EL (cell line): ENCODE measurements around the gene MGLL.

Experiments
- DNase-seq: peaks from one replicate; pipeline ENCODE4 v3.0.0-alpha.2; 2016

MGLL gene

DNA sequence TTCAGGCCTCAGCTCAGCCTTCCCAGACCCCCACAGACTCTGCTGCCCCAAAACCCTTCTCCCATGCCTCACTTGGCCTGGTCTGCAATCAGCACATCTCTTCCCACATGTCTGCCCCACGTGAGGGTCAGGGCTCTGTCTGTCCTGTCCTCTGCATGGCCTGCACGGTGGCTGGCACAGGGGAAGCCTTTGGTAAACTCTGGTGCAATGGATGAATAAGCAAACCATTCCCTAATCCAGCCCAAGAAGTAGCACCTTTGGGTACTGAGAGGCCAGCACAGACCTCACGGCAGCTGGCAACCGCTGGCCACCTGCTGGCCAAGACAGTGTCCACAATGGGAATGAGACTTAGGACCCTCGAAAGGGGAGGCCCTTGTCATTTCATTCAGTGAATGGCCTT is 121.9 kb downstream of the MGLL start:
- DNase-seq = no peak

DNA sequence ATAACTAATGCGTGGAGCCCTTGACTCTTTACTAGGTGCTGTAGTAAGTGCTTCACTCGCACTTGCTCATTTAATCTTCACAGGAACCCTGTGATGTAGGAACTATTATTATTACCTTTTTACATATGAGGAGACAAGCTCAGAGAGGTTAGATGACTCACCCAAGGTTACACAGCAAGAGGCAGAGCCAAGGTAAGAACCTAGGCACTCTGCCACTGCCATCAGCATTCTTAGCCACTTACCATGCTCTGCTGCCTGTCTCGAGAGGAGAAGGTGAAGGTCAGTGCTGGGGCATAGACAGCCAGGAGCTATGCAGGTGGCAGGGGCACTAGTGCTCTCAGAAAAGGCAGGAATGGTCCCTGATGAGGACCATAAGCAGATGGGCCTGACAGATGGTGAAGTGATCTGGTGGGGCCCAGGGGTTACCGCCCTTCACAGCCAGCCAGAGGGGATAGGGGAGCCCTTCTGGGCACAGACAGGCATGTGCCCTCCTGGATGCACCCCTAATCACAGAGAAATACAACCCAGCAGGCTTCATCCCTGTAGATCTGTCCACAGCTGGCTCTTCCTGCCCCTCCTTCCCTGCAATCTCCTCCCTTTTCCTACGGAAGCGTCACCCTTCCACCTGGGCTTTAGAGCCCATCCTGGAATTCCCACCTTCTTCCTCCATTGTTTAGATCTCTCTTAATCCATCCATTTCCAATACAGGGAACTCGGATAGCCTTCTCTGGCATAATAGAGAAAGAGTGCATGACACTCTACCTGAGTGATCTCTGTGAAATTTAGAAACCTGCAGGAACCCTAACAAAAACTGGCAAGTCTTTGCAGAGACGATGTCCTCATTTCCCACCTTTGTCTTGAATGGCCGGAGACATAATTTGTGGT is 122.7 kb downstream of the MGLL start:
- peak; percentile 12 for DNase-seq

DNA sequence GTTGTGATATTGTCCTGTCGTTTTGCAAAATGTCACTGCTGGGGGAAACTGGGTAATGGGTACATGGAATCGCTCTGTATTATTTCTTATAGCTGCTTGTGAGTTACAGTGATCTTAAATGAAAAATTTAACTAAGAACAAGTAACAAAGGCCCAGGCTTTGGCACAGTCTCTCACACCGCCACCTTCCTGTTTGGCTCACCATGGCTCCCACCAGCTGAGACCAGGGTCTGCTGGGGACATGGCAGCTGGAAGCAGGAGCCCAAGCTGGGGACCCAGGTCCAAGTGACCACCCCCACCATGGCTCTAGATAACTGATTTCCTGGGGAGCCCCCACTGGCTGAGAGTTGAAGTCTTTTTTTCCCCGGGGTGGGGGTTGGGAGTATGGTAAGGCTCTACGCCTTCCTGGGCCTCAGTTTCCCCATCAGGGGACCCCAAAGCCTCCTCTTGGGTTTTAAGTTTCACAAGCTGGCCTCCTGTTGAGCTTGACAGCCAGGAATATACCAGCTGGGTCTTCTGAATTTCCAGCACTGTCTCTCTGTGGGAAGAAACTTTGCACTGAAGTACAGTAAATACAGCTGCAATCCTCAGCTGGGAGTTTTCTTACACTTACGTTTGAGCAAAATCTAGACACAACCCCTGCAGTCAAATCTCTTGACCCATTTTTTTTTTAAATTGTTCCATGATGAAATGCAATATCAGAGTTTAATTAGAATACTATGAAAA is 123.5 kb downstream of the MGLL start:
- DNase-seq = no peak

DNA sequence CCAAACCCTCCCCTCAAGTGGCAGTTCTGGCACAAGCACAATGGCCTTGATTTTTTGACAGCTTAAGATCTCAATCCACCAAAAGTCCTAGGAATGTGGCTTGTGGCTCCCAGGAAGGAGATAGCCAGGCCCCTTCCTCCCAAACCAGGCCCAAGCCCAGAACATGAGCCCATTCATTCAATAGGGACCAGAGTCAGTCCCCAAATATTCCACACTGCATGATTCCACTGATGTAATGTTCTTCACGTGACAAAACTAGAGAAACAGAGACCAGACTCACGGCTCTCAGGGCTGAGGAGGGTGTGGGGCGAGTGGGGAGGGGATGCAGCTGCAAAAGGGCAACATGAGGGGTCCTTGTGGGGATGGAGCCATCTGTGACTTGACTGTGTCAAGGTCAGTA is 124.0 kb downstream of the MGLL start:
- no peak for DNase-seq

DNA sequence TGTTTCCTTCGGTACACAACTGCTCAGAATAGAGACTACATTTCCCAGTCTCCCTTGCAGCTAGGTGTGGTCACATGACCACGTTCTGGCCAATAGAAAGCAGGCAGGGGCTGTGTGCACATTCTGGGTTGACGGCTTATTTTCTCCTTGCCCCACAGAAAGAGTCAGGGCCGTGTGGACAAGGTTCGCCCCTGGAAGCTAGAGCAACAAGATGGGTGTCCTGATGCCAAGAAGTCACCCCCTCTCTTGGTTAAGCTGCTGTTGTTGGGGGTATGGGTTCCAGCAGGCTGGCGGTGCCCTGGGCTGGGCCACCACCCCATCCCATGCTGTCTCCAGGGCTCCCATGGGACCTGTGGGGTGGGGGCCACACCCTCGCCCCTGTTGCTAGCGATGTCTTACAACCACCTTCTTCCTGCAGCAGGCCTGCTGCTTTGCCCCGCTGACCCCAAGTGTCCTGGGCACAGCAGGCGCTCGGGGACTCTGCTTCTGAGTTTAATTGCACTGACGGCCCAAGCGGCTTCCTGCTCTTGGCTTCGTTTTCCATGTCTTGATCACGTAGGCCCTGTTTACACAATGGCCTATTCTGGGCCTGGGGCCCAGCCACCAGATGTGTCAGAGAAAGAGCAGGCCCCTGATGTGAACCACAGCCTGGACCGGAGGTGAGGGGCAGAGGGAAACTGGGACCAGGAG is 124.6 kb downstream of the MGLL start:
- DNase-seq = peak; percentile 85

DNA sequence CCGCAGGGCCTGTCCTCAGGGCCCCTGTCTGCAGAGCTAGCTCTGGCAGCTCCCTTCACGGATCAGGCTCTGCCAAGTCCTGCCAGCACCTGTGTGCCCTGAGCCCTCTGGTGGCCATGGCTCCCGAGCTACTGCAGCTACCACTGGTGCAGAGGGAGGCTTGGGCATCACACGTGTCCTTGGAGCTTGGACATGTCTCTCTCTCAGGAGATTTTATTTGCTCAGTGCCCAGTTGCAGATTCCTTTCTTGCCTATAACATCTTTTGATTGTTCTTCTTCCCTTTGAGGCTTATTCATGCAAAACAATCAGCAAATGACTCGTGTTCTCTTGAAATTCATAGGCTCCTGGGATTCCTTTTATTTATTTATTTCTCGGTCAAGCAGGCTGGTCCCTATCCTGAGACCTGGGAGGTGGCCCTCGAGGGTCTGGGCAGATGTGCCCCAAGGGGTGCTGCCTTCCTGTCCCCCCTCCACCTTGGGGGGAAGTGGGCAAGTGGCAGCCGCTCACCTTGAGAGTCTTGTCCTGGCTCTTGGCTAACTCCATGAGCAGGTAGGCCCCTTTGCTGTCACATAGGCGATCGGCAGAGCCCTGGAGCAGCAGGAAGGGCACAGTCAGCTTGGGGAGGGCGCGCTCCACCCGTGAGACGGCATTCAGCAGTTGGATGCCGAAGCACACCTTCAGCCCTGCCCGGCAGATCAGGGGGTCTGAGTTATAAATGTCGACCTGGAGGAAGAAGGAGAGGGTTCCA is 127.7 kb downstream of the MGLL start:
- DNase-seq = peak; percentile 19

DNA sequence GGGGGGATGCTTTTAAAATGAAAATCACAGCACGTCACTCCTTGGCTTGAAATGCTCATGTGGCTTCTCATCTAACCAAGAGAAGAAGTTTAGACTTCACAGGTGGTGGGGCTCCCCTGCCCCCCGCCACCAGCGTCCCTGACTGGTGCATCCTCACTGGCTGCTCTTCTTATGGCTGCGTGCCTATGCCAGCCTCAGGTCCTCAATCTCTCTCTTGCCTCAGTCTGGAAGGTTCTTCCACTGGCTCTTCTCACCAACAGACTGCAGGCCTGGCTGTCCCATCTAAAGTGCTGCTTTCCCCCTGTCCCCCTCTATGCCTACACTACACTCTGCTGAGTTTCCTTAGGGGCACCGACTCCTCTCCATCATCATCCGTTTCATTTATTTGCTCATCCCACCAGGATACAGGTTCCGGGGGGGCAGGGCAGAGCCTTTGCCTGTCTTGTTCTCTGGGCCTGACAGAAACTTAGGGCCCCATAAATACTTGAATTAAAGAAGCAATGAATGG is 128.9 kb downstream of the MGLL start:
- no peak for DNase-seq

DNA sequence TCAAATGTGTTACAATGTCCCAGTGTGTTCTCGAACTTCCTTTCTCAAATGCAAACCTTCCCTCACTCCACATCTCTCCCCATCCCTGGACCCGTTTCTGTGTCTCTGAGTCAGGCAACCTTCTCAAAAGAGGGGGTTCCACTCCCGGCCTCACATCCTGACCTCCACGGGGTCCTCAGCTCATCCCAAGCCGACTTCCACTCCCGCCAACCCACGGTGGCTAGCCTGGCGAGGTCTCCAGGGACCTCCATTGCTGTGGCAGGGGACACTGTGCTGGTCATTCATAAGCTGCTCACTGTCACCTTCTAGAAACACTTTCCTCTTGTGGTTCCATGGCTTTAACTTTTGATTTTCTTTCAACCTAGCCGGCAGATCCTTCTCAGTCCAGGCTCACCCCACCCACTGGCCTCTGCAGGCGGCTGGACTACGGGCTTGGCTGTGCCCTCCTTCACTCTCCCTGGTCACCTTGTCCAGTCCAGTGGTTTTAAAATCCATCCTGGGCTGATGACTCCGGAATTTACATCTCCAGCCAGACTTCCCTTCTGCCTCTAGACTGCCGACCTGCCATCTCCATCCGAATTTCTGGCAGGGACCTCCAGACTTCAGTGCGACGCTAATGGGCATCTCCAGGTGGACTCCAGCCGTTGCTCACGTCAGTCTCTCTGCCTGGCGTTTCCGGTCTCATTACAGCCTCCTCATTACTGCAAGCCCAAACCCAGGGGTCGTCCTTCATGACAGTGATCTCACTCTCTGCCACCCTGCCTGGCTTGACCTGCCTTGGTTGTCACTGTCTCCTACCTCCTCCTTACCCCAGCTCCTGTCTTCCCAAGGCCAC is 129.6 kb downstream of the MGLL start:
- DNase-seq = no peak

DNA sequence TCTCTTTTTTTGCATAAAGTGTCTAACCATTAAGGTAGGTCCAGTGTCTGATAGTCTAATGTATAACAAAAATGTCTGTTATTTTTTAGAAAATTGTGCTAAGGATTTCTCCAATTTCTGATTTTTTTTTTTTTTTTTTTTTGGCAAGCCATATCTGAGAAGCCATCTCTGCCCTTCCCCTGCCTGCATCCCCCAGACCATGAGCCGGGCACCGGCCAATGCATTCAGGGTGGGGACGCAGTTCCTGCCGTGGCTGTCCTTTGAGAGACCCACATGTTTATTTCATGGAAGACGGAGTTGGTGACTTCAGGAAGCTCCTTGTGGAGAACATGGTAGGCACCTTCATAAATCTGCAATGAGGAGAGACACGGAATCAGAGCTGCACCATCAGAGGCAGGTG is 130.3 kb downstream of the MGLL start:
- no peak for DNase-seq

DNA sequence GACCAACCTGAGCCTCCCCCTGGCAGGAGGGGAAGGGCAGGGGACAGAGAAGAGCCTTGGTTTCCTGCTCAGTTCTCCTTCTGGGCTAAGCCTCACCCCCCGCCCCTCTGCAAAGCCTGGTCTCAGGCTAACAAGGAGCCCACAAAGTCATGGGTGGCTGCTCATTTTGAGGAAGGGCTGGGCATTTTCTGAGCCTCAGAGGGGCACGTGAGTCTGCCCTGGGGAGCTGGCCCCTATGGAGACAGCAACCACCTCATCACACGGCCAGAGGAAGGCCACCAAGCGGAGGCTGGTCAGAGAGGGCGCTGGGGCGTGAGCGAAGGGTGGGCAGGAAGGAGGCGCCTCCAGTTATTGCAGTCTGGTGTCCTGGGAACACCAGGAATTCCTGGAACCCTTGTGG is 130.8 kb downstream of the MGLL start:
- no peak for DNase-seq

DNA sequence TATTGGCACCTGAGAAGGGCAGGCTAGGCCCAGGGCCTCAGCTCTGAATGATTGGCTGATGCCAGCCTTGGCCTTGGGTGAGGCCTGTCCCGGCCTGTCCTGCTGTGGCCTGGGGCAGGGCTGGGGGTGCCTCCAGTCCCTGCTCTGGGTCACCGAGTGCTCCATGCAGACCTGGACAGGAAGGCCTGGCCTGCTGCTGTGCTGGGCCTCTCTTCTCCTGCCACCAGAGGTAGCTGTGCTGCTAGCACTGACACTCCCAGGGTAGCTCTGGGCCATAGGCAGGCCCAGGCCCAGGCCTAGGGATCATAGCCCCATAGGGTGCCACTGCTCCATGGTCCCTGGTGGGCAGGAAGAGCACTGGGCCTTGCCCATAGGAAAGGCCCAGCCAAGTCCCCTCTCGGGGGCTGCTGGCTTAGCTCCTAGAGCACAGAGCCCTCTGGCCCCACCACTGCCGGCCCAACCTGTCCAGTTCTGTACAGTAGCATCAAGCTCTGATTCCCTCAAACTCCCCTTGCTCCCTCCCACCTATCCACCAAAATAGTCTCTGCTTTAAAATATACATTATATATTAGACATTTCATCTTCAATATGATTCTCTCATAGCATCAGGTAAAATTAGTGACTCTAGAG is 131.4 kb downstream of the MGLL start:
- peak; percentile 74 for DNase-seq

DNA sequence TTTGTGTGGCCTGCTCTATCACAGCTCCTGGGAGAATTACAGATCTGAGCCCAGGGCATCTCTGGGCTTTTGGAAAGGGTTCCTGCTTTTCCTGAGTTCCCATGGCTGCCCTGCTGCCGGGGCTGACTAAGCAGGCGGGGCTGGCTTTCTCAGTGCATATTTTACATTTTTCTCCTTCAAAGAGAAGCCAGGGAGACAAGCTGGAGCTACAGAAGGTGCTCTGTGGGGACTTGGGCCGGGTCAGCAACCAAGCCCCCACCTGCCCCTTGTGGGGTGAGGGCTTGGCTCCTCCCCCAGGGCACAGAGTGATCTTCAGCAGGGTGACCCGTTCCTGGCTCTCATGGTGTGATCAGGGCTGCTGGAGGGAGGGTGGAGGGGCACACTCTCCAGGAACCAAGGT is 132.2 kb downstream of the MGLL start:
- peak; percentile 84 for DNase-seq

DNA sequence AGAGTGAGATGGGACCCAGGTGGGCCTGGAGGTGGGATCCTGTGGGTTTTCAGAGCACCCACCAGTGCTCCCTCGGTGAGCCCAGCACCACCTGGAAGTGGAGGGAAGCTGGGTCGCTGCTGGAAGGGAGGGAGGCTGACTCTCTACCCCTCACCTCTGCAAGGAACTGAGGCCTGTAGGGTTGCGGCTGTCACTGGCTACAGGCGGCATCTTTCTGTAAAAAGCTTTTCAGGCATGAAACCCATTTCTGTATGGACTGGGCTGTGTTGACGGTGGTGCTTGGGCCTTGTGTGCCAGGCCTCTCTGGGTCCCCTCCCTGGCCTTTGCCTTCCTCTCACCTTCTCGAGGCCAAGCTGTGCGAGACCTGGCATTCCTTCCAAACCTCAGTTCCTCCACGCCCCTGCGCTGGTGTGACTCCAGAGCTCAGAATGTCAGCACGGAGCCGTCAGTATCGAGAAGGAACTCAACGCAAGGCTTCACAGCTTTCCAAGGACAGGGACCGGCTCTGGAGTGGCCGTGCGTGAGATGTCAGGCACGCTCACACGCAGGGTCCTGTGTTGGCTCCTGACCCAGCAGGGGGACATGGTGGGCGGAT is 133.0 kb downstream of the MGLL start:
- DNase-seq = no peak

DNA sequence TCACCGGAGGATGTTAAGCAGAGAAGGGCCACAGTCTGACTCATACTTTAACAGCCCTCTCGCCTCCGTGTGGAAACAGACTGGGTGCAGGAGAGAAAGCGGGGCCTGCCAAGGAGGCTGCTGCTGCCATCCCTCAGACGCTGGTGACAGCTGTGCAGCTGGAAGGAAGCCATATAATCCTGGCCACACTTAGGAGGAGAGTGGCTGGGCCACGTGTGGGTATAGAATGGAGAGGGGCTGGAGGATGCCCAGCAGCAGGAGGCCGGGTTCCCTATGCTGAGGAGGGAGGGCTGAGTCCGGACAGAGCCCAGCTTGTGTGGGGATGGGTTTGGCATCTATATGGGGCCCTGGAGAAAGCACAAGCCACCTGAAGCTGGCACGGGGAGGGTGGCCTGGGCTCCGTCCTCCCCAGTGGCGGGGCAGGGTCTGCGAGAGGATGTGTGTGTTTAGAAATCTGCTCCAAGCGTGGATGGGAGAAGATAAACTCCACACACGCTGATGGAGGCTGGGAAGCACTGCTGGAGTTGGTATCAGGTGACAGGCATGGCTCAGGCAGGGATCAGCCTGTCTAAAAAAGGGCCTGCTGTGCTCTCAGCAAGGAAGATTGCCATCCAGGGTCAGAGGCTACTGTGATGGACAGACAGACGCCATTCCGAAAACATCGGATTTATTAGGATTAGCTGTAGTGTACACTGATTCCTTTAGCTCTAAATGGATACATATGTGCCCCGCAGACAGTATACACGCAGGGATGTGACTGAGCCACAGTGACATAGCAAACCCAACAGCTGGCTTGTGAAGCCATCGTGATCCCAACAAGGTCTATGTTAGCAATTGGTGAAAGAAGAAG is 133.7 kb downstream of the MGLL start:
- DNase-seq = peak; percentile 47

DNA sequence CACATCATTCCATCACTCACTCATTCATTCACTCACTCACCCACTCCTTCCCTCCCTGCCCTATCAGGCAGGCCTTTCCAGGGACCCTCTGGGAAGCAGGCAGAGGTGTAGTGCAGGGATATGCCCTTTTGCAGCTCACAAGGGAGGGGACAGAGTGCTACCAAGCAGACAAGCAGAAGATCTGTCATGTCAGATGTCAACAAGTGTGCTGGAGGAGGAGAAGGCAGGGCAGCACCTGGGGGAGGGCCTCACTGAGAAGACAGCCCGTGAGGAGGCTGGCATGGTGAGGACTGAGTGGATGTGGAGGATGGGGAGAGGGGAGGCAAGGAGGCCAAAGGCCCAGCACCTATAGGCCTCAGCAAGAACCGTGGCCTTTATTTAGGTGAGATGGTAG is 134.3 kb downstream of the MGLL start:
- no peak for DNase-seq

DNA sequence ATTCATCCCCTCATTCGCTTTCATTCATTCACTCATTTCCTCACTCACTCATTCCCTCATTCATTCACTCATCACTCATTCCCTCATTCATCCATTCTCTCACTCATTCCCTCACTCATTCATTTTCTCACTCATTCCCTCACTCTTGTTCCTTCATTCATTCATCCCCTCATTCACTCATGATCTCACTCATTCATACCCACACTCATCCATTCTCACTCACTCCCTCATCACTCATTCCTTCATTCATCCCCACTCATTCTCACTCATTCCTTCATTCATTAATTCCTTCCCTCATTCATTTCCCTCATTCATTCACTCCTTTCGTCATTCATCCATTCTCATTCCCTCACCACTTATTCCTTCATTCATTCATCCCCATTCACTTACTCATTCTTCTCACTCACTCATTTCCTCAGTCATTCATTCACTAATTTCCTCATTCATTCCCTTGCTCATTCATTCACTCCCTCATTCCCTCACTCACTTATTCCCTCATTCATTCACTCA is 135.0 kb downstream of the MGLL start:
- DNase-seq = no peak

DNA sequence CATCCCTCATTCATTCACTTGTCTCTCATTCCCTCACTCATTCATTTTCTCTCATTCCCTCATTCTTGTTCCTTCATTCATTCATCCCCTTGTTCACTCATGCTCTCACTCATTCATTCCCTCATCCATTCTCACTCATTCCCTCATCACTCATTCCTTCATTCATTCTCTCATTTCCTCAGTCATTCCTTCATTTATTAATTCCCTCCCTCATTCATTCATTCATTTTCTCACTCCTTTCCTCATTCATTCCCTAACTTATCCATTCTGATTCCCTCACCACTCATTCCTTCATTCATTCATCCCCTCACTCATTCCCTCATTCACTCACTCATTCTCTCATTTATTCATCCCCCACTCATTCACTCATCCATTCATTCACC is 135.8 kb downstream of the MGLL start:
- DNase-seq = no peak

DNA sequence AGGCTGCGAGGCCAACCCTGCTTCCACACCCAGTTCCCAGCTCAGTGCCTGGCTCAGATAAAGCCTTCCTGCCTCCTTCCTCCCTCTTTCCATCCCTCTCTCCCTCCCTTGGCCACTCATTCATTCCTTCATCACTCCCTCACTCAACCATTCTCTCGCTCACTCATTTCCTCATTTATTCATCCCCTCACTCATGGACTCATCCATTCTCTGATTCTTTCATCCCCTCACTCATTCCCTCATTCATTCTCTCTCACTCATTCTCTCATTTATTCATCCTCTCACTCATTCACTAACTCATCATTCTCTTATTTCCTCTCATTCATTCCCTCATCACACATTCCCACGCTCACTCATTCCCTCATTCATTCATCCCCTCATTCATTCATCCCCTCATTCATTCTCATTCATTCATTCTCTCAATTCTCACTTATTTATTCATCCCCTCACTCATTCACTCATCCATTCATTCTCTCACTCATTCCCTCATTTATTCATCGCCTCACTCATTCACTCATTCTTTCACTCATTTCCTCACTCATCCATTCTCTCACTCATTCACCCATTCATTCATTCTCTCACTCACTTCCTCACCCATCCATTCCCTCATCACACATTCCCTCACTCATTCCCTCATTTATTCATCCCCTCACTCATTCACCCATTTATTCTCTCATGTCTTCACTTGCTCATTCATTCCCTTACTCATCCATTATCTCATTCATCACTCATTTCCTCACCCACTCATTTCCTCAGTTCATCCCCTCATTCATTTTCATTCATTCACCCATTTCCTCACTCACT is 136.4 kb downstream of the MGLL start:
- no peak for DNase-seq
